ENCODE data around the gene KIR2DL1.
"Not testable (repeated sequence)": the region's sequence is repeated elsewhere in the genome, so short reads cannot be mapped to it uniquely, and the experiment has no call there.

The KIR2DL1 gene

GRCh38 chr19:54824416-54824815 is 54.8 kb downstream of the KIR2DL1 start:
- not testable (repeated sequence) for DNase-seq

DNA sequence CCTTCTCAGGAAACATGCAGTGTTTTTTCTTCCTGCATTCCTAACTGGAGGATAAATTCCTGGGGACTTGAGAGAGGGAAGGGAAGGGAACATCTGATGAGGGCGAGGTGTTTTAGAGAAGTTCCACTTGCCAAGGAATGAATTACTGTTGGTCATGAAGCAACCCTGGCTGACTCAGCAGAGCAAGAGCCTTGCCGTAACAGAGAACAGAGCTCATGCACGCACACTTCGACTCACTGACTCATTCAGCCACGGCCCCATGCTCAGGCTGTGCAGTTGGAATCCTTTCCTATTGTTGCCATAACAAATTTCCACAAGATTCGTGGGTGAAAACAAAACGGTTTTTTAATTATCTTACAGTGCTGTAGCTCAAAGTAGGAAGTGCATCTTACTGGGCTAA is 55.7 kb downstream of the KIR2DL1 start:
- not testable (repeated sequence) for DNase-seq

- DNase-seq = not testable (repeated sequence)
Observed at GRCh38 chr19:54828064-54828463, 58.5 kb downstream of the KIR2DL1 start.

- DNase-seq = not testable (repeated sequence)
Observed at GRCh38 chr19:54832496-54832895, 62.9 kb downstream of the KIR2DL1 start, which contains the start of gene KIR2DS4. TSS of gene KIR2DS4 (plus strand) at chr19:54832676.
